ENCODE measurements around the gene PPHLN1. TPM values are rescaled to one million over a fixed set of nuclear protein-coding genes. Genes with fewer than 3 reads are reported as not detected.

Gene PPHLN1
- total RNA-seq, 1 donor from 2014 or later = 86.1 TPM

- intact Hi-C loops (cut with micrococcal nuclease) = no loop called here
Measured at GRCh38 chr12:42475106-42475505, 149.1 kb downstream of the PPHLN1 start.

GRCh38 chr12:42477941-42478340, 152.0 kb downstream of the PPHLN1 start:
- intact Hi-C loops (cut with micrococcal nuclease) = no loop called here

- intact Hi-C loops (cut with micrococcal nuclease) = loop anchor here (5.0 kb wide), 1 partner anchor 856 kb away; no protein-coding TSS in a partner anchor
Measured at GRCh38 chr12:42481368-42481767, 155.4 kb downstream of the PPHLN1 start.

DNA sequence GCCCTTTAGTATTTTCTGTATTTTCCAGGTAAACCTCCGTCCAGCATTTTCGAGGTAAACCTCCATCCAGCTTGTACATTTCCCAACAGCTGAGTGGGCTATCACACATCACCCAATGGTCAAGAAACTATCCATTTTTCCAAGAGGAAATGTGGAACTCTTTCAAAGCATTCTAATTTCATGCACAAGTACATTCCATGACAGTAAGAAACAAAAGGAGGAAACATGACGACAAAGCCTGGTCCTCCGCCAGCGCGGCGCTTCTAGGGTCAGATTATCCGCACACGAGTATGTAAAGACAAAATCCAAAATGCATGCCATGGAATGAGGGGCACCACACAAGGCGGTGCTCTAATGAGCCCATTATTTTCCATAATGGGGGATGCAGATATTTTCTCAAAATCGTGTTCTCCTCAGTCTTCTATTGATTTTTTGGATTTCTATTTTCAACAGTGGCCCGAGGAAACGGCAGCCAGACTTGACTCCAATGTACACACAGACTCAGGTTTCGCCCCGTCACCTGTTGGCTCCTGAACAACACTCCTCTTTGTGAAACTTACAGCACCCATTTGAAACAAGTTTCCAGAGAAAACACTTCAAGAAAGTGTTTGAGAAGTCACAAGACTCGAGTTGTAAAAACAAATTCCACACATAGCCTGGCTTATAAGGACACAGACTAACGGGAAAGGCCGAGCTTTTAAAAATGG, 156.2 kb downstream of the PPHLN1 start:
- intact Hi-C loops (cut with micrococcal nuclease) = loop anchor here (2.0 to 5.0 kb wide), 2 partner anchors 87 to 855 kb away; no protein-coding TSS in a partner anchor

- intact Hi-C loops (cut with micrococcal nuclease) = loop anchor here (2.0 to 5.0 kb wide), 2 partner anchors 86 to 854 kb away; no protein-coding TSS in a partner anchor
Measured at GRCh38 chr12:42482748-42483520, 157.0 kb downstream of the PPHLN1 start.

GRCh38 chr12:42483521-42483790, 157.5 kb downstream of the PPHLN1 start:
- intact Hi-C loops (cut with micrococcal nuclease) = loop anchor here (2.0 to 5.0 kb wide), 2 partner anchors 85 to 854 kb away; no protein-coding TSS in a partner anchor

- intact Hi-C loops (cut with micrococcal nuclease) = loop anchor here (5.0 kb wide), 1 partner anchor 852 kb away; no protein-coding TSS in a partner anchor
Measured at GRCh38 chr12:42484996-42485395, 159.0 kb downstream of the PPHLN1 start.

- intact Hi-C loops (cut with micrococcal nuclease) = no loop called here
Measured at GRCh38 chr12:42485823-42486222, 159.9 kb downstream of the PPHLN1 start.

- intact Hi-C loops (cut with micrococcal nuclease) = no loop called here
Measured at GRCh38 chr12:42486407-42486806, 160.4 kb downstream of the PPHLN1 start.

DNA sequence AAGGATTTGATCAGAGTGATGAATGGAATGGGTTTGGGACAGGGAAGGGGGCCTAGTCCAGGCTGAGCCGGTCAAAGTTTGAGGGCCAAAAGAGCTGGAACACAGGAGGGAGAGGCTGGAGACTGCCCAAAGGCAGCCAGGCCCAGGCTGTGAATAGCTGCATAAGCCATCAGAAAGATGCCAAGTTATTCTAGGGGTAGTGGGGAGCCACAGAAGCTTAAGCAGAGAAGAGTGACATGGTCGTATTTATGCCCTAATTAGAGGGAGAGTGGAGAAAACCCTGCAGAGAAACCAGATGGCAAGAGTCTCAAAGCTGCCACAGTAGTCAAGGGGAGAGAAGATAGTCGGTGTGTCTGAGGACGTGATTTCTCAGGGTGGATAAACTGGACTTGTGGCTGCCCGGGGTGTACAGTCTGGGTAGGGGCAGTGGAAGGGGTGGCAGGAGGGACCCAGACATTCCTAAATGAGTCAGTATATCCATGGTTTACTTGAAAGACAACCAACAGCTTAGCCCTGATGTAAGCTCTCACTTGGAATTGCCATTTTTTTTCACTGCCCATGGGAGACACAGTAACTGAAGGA, 164.4 kb downstream of the PPHLN1 start:
- intact Hi-C loops (cut with micrococcal nuclease) = no loop called here

Other genes with a start within 250 kb of the PPHLN1 start
- 9.3 and 10.4 TPM in 2 replicates for gene GXYLT1, start 181.3 kb upstream of the PPHLN1 start, total RNA-seq
- 37.0 and 38.4 TPM in 2 replicates for gene YAF2, start 87.9 kb upstream of the PPHLN1 start, total RNA-seq
- 45.0 and 45.5 TPM in 2 replicates for gene ZCRB1, start 73 bp upstream of the PPHLN1 start, total RNA-seq